GM19238 (cell line): ENCODE data around the gene EEIG1.
A peak's percentile ranks its signal among the peaks of the same experiment; 100 is the strongest.
"Not testable (repeated sequence)": the region's sequence is repeated elsewhere in the genome, so short reads cannot be mapped to it uniquely, and the experiment has no call there.

Source experiments
- DNase-seq: peaks from one replicate; pipeline ENCODE4 v3.0.0; 2011; ENCODE audit warnings: low spot score; ENCODE audit not compliant: insufficient read length

The EEIG1 gene

GRCh38 chr9:127980706-127981558, at the start of gene EEIG1:
Gene EEIG1, minus strand, starts transcription at chr9:127980989. Its CDS starts 852 bp downstream, at chr9:127980137.
- peak; percentile 97 for DNase-seq

GRCh38 chr9:128027705-128028104, 46.9 kb upstream of the EEIG1 start:
- DNase-seq = no peak

- no peak for DNase-seq
Observed at GRCh38 chr9:128026773-128027541, 46.2 kb upstream of the EEIG1 start.

- DNase-seq = peak; percentile 54
Observed at GRCh38 chr9:128026255-128026772, 45.5 kb upstream of the EEIG1 start.

GRCh38 chr9:128025736-128026135, 44.9 kb upstream of the EEIG1 start:
- DNase-seq = no peak

GRCh38 chr9:128024761-128025308, 44.0 kb upstream of the EEIG1 start:
- DNase-seq = no peak

GRCh38 chr9:128023671-128024070, 42.9 kb upstream of the EEIG1 start:
- not testable (repeated sequence) for DNase-seq

GRCh38 chr9:128022886-128023285, 42.1 kb upstream of the EEIG1 start:
- DNase-seq = no peak

GRCh38 chr9:128021098-128021497, 40.3 kb upstream of the EEIG1 start:
- DNase-seq = no peak

- no peak for DNase-seq
Observed at GRCh38 chr9:128020692-128021091, 39.9 kb upstream of the EEIG1 start.

GRCh38 chr9:128015696-128016095, 34.9 kb upstream of the EEIG1 start:
- DNase-seq = no peak

- no peak for DNase-seq
Observed at GRCh38 chr9:128011071-128011817, 30.5 kb upstream of the EEIG1 start.

- no peak for DNase-seq
Observed at GRCh38 chr9:128009639-128010038, 28.9 kb upstream of the EEIG1 start.

- DNase-seq = no peak
Observed at GRCh38 chr9:128008171-128008570, 27.4 kb upstream of the EEIG1 start.

- peak; percentile 46 for DNase-seq
Observed at GRCh38 chr9:128007566-128008138, 26.9 kb upstream of the EEIG1 start.

- no peak for DNase-seq
Observed at GRCh38 chr9:128006332-128006996, 25.7 kb upstream of the EEIG1 start.

- DNase-seq = no peak
Observed at GRCh38 chr9:128005923-128006322, 25.1 kb upstream of the EEIG1 start.

GRCh38 chr9:128003966-128004604, 23.3 kb upstream of the EEIG1 start:
- no peak for DNase-seq

GRCh38 chr9:128002959-128003358, 22.2 kb upstream of the EEIG1 start:
- DNase-seq = no peak

- no peak for DNase-seq
Observed at GRCh38 chr9:128001779-128002298, 21.1 kb upstream of the EEIG1 start.
